DND-41 (cell line): ENCODE results near the gene CDC42EP2.

Experiments used
- EZH2 ChIP-seq: IDR thresholded peaks from 3 replicates; pipeline ENCODE4 v1.6.1; 2012; ENCODE audit warnings: borderline replicate concordance, low read depth, mild to moderate bottlenecking, moderate library complexity, low read length, inconsistent platforms; ENCODE audit not compliant: severe bottlenecking
- TF ChIP-seq, protein P1 (sequence below): IDR thresholded peaks from 2 replicates; pipeline ENCODE4 v1.5.1; 2012; ENCODE audit warnings: borderline replicate concordance, low read length, moderate library complexity, mild to moderate bottlenecking; ENCODE audit not compliant: poor library complexity, severe bottlenecking; ENCODE audit errors: extremely low read depth

DNA sequence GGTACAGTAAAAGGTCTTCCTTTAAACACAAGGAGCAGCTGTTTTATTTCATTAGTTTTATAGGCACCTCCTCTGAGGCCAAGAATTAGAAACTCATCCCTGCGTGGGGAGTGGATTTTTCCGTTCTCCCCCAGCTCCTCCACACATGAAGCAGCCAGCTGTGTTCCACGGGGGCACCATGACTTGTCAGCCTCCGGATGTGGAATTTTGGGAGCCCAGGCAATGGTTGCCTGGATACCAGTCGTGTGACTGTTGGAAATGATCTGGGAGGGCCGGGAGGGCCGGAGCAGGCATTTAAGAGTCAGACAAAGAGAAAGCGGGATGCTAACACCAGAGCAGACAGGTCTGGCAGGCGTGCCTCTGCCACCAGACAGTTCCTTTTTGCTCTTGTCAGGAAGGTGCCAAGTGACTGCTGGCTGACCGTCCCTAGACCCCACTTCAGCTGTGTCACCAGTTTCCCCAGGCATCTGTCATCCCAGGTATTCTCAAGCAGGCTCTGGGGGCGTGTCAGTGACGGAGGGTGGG, 15.9 kb upstream of the CDC42EP2 start:
- no peak for TF ChIP-seq EZH2
- TF ChIP-seq, protein P1, sequence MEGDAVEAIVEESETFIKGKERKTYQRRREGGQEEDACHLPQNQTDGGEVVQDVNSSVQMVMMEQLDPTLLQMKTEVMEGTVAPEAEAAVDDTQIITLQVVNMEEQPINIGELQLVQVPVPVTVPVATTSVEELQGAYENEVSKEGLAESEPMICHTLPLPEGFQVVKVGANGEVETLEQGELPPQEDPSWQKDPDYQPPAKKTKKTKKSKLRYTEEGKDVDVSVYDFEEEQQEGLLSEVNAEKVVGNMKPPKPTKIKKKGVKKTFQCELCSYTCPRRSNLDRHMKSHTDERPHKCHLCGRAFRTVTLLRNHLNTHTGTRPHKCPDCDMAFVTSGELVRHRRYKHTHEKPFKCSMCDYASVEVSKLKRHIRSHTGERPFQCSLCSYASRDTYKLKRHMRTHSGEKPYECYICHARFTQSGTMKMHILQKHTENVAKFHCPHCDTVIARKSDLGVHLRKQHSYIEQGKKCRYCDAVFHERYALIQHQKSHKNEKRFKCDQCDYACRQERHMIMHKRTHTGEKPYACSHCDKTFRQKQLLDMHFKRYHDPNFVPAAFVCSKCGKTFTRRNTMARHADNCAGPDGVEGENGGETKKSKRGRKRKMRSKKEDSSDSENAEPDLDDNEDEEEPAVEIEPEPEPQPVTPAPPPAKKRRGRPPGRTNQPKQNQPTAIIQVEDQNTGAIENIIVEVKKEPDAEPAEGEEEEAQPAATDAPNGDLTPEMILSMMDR: no peak
